ENCODE results near the gene TXNDC2.

DNA sequence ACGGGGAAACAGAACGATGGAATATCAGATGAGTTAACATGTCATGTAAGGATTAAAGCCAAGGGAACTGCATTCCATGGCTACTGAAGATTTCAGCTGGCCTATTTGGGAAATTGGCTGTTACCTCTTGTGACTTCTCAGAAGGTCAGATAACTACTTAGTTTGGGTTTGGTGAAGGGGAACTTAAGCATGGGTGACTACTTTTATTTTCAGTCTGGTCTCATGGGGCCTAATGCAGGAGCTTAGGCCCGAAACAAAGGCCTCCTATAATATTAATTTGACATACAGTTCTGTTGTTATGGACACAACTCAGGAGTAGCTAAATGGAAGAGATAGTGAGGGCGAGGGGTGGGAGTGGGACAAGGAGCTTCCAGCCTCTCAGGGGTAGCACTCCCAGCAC is 44.0 kb upstream of the TXNDC2 start:
- TF ChIP-seq, protein P1, sequence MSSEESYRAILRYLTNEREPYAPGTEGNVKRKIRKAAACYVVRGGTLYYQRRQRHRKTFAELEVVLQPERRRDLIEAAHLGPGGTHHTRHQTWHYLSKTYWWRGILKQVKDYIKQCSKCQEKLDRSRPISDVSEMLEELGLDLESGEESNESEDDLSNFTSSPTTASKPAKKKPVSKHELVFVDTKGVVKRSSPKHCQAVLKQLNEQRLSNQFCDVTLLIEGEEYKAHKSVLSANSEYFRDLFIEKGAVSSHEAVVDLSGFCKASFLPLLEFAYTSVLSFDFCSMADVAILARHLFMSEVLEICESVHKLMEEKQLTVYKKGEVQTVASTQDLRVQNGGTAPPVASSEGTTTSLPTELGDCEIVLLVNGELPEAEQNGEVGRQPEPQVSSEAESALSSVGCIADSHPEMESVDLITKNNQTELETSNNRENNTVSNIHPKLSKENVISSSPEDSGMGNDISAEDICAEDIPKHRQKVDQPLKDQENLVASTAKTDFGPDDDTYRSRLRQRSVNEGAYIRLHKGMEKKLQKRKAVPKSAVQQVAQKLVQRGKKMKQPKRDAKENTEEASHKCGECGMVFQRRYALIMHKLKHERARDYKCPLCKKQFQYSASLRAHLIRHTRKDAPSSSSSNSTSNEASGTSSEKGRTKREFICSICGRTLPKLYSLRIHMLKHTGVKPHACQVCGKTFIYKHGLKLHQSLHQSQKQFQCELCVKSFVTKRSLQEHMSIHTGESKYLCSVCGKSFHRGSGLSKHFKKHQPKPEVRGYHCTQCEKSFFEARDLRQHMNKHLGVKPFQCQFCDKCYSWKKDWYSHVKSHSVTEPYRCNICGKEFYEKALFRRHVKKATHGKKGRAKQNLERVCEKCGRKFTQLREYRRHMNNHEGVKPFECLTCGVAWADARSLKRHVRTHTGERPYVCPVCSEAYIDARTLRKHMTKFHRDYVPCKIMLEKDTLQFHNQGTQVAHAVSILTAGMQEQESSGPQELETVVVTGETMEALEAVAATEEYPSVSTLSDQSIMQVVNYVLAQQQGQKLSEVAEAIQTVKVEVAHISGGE (CRISPR knock-in tag; IDR thresholded peaks at IDR 0.05) = no peak
- TF ChIP-seq YBX1 (IDR thresholded peaks at IDR 0.05) (no peak), ZNF384 (IDR thresholded peaks at IDR 0.05; ENCODE audit: borderline replicate concordance, low read depth, low read length) (no peak)
